ENCODE data around the gene CFAP46.

Gene CFAP46

GRCh38 chr10:132912713-132913558 lies 29.4 kb downstream of the CFAP46 start:
- Histone ChIP-seq H3K9me3 (ENCODE audit: insufficient read depth, low read length) (no peaks in the 10 kb centered on the region), H3K4me3 (ENCODE audit: insufficient read depth, low read length, poor library complexity, severe bottlenecking) (no peak overlapping the region), H3F3A (ENCODE audit: insufficient read depth) (no peaks in the 10 kb centered on the region), H3K4me2 (ENCODE audit: low read depth, low read length, poor library complexity, severe bottlenecking) (no peak overlapping the region), H3K36me3 (ENCODE audit: low read length) (no peaks in the 10 kb centered on the region), H4K20me1 (ENCODE audit: low read depth, low read length) (no peaks in the 10 kb centered on the region), H3K79me2 (ENCODE audit: insufficient read depth, low read length) (no peaks in the 10 kb centered on the region), H3K9ac (ENCODE audit: low read length) (no peak overlapping the region), H2AFZ (ENCODE audit: low read depth, low read length, severe bottlenecking) (no peak overlapping the region), H3K27ac (ENCODE audit: low read depth, low read length) (no peak overlapping the region), H3K27me3 (ENCODE audit: low read length) (no peaks in the 10 kb centered on the region), H3K9me2 (replicated peaks; ENCODE audit: insufficient read depth, low read length) (no peaks in the 10 kb centered on the region)
- TF ChIP-seq CTCF (IDR thresholded peaks at IDR 0.05; ENCODE audit: insufficient read depth, low read length, poor library complexity, severe bottlenecking) (no peak), EZH2phosphoT487 (conservative IDR thresholded peaks at IDR 0.05; ENCODE audit: low read length) (no peak)

DNA sequence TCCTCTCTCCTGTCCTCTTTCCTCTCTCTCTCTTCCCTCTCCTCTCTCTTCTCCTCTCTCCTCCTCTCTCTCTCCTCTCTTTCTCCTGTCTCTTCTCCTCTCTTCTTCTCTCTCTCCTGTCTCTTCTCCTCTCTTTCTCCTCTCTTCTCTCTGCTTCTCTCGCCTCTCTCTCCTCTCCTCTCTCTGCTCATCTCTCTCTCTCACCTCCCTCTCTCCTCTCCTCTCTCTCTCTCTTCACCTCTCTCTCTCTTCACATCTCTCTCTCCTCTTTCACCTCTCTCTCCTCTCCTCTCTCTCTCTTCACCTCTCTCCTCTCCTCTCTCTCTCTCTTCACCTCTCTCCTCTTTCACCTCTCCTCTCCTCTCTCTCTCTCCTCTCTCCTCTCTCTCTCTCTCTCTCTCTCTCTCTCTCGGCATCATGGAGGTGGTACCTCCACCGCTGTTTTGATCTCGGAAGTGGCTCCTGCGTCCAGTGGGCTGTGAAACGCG lies 30.1 kb downstream of the CFAP46 start:
- Histone ChIP-seq H2AFZ (ENCODE audit: low read depth, low read length, severe bottlenecking) (no peak overlapping the region), H3K36me3 (ENCODE audit: low read length) (no peaks in the 10 kb centered on the region), H3K9ac (ENCODE audit: low read length) (no peak overlapping the region), H3K9me2 (replicated peaks; ENCODE audit: insufficient read depth, low read length) (no peaks in the 10 kb centered on the region), H3K4me2 (ENCODE audit: low read depth, low read length, poor library complexity, severe bottlenecking) (no peak overlapping the region), H3F3A (ENCODE audit: insufficient read depth) (no peaks in the 10 kb centered on the region), H3K27ac (ENCODE audit: low read depth, low read length) (no peak overlapping the region), H3K79me2 (ENCODE audit: insufficient read depth, low read length) (no peaks in the 10 kb centered on the region), H3K4me3 (ENCODE audit: insufficient read depth, low read length, poor library complexity, severe bottlenecking) (no peak overlapping the region), H3K9me3 (ENCODE audit: insufficient read depth, low read length) (no peaks in the 10 kb centered on the region), H3K27me3 (ENCODE audit: low read length) (no peaks in the 10 kb centered on the region), H4K20me1 (ENCODE audit: low read depth, low read length) (no peaks in the 10 kb centered on the region)
- TF ChIP-seq CTCF (IDR thresholded peaks at IDR 0.05; ENCODE audit: insufficient read depth, low read length, poor library complexity, severe bottlenecking) (no peak), EZH2phosphoT487 (conservative IDR thresholded peaks at IDR 0.05; ENCODE audit: low read length) (no peak)

- no peaks in the 10 kb centered on the region for H3K27me3 ChIP-seq (ENCODE audit: low read length)
These were observed 30.6 kb downstream of the CFAP46 start for GRCh38 chr10:132911786-132912097.

More at GRCh38 chr10:132911786-132912097, 30.6 kb downstream of the CFAP46 start:
- no peak for TF ChIP-seq EZH2phosphoT487 (conservative IDR thresholded peaks at IDR 0.05; ENCODE audit: low read length)
- no peak for TF ChIP-seq CTCF (IDR thresholded peaks at IDR 0.05; ENCODE audit: insufficient read depth, low read length, poor library complexity, severe bottlenecking)
- Histone ChIP-seq H3K27ac (ENCODE audit: low read depth, low read length) (no peak overlapping the region), H4K20me1 (ENCODE audit: low read depth, low read length) (no peaks in the 10 kb centered on the region), H2AFZ (ENCODE audit: low read depth, low read length, severe bottlenecking) (no peak overlapping the region), H3K79me2 (ENCODE audit: insufficient read depth, low read length) (no peaks in the 10 kb centered on the region), H3K9me3 (ENCODE audit: insufficient read depth, low read length) (no peaks in the 10 kb centered on the region), H3K9me2 (replicated peaks; ENCODE audit: insufficient read depth, low read length) (no peaks in the 10 kb centered on the region), H3F3A (ENCODE audit: insufficient read depth) (no peaks in the 10 kb centered on the region), H3K9ac (ENCODE audit: low read length) (no peak overlapping the region), H3K4me2 (ENCODE audit: low read depth, low read length, poor library complexity, severe bottlenecking) (no peak overlapping the region), H3K4me3 (ENCODE audit: insufficient read depth, low read length, poor library complexity, severe bottlenecking) (no peak overlapping the region), H3K36me3 (ENCODE audit: low read length) (no peaks in the 10 kb centered on the region)

All from SU-DHL-6 (cell line).